ENCODE data around the gene STAM.

The STAM gene

GRCh38 chr10:17649052-17649451, 5.1 kb downstream of the STAM start:
- TF ChIP-seq FOXM1 (IDR thresholded peaks at IDR 0.05; ENCODE audit: borderline replicate concordance, low read depth) (no peak), TAF1 (IDR thresholded peaks at IDR 0.05; ENCODE audit: low read depth) (no peak), EGR1 (IDR thresholded peaks at IDR 0.05) (no peak), RAD21 (IDR thresholded peaks at IDR 0.05; ENCODE audit: low read depth) (no peak), CREB1 (IDR thresholded peaks at IDR 0.05; ENCODE audit: low read depth) (no peak)

DNA sequence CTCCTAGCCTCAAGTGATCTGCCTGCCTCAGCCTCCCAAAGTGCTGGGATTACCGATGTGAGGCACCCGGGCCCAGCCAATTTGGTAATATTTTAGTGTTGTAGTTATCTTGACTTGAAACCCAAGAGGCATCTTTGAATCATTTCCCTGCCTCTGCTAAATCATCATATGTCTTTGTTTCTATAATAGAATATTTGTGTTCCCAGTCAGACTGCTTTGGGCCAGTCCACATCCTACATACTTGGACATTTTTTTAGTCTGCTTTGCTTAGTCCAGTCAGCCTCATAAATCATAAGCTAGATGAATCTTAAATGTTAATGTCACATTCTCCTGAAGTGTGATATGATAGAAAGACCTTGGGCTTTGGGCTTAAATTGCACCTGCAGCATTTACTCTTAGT, 5.9 kb downstream of the STAM start:
- TF ChIP-seq, protein P1, sequence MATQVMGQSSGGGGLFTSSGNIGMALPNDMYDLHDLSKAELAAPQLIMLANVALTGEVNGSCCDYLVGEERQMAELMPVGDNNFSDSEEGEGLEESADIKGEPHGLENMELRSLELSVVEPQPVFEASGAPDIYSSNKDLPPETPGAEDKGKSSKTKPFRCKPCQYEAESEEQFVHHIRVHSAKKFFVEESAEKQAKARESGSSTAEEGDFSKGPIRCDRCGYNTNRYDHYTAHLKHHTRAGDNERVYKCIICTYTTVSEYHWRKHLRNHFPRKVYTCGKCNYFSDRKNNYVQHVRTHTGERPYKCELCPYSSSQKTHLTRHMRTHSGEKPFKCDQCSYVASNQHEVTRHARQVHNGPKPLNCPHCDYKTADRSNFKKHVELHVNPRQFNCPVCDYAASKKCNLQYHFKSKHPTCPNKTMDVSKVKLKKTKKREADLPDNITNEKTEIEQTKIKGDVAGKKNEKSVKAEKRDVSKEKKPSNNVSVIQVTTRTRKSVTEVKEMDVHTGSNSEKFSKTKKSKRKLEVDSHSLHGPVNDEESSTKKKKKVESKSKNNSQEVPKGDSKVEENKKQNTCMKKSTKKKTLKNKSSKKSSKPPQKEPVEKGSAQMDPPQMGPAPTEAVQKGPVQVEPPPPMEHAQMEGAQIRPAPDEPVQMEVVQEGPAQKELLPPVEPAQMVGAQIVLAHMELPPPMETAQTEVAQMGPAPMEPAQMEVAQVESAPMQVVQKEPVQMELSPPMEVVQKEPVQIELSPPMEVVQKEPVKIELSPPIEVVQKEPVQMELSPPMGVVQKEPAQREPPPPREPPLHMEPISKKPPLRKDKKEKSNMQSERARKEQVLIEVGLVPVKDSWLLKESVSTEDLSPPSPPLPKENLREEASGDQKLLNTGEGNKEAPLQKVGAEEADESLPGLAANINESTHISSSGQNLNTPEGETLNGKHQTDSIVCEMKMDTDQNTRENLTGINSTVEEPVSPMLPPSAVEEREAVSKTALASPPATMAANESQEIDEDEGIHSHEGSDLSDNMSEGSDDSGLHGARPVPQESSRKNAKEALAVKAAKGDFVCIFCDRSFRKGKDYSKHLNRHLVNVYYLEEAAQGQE (IDR thresholded peaks at IDR 0.05; ENCODE audit: low read depth), result no peak
- TF ChIP-seq YY1 (IDR thresholded peaks at IDR 0.05; ENCODE audit: low read depth), result no peak
- TF ChIP-seq MAX (IDR thresholded peaks at IDR 0.05), result no peak
- no peak for TF ChIP-seq EP300 (IDR thresholded peaks at IDR 0.05; ENCODE audit: borderline replicate concordance)
- no peak for TF ChIP-seq CREB1 (IDR thresholded peaks at IDR 0.05; ENCODE audit: low read depth)

DNA sequence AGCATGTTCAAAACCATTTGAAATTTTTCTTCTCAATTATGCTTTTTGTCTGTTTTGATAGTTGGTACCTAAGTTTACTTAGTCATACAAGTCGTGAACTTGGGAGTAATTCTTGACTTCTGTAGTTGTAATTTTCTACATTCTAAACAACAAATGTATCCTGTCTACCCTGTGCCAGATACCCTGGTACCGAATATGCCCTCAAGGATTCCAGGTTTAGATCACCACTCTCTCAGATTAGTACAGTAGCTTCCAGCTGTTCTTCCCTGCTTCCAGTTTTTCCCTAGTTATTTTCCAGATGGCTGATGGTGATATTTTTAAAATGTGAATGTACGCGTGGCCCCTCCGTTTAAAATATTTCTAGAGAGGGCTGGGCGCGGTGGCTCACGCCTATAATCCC, 6.5 kb downstream of the STAM start:
- TF ChIP-seq CEBPB (IDR thresholded peaks at IDR 0.05) (no peak), EGR1 (IDR thresholded peaks at IDR 0.05) (no peak), TCF12 (IDR thresholded peaks at IDR 0.05; ENCODE audit: low read depth) (no peak), EP300 (IDR thresholded peaks at IDR 0.05; ENCODE audit: borderline replicate concordance) (no peak), MAX (IDR thresholded peaks at IDR 0.05) (no peak), FOXM1 (IDR thresholded peaks at IDR 0.05; ENCODE audit: borderline replicate concordance, low read depth) (no peak), CREB1 (IDR thresholded peaks at IDR 0.05; ENCODE audit: low read depth) (no peak), USF1 (IDR thresholded peaks at IDR 0.05) (no peak), TEAD4 (IDR thresholded peaks at IDR 0.05) (no peak), TAF1 (IDR thresholded peaks at IDR 0.05; ENCODE audit: low read depth) (no peak), YY1 (IDR thresholded peaks at IDR 0.05; ENCODE audit: low read depth) (no peak), NFIC (IDR thresholded peaks at IDR 0.05) (no peak)
- TF ChIP-seq, protein P1 (IDR thresholded peaks at IDR 0.05; ENCODE audit: low read depth), result no peak

DNA sequence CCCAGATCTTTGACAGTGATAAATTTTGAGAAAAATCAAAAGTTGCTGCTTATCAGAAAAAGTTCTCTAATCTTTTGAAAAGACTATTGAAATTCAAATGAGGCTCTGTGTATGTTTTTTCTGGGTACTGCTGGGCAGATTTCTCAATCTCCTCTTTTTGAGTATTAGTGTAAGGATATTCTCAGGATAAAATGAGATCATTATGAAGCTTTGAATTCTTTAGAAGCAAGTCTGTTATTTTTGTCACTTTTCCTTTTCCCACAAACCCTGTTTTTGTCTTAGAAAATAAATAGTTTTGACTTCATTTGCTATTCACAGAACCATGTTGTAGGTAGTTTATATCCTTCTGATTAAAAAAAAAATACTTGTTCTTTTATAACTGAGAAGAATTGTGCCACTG, 7.9 kb downstream of the STAM start:
- TF ChIP-seq MAX (IDR thresholded peaks at IDR 0.05), result no peak
- no peak for TF ChIP-seq TAF1 (IDR thresholded peaks at IDR 0.05; ENCODE audit: low read depth)
- no peak for TF ChIP-seq EP300 (IDR thresholded peaks at IDR 0.05; ENCODE audit: borderline replicate concordance)
- no peak for TF ChIP-seq TCF12 (IDR thresholded peaks at IDR 0.05; ENCODE audit: low read depth)
- TF ChIP-seq CEBPB (IDR thresholded peaks at IDR 0.05), result no peak
- TF ChIP-seq USF1 (IDR thresholded peaks at IDR 0.05), result no peak
- no peak for TF ChIP-seq RAD21 (IDR thresholded peaks at IDR 0.05; ENCODE audit: low read depth)
- no peak for TF ChIP-seq CREB1 (IDR thresholded peaks at IDR 0.05; ENCODE audit: low read depth)
- TF ChIP-seq YY1 (IDR thresholded peaks at IDR 0.05; ENCODE audit: low read depth), result no peak
- no peak for TF ChIP-seq EGR1 (IDR thresholded peaks at IDR 0.05)

DNA sequence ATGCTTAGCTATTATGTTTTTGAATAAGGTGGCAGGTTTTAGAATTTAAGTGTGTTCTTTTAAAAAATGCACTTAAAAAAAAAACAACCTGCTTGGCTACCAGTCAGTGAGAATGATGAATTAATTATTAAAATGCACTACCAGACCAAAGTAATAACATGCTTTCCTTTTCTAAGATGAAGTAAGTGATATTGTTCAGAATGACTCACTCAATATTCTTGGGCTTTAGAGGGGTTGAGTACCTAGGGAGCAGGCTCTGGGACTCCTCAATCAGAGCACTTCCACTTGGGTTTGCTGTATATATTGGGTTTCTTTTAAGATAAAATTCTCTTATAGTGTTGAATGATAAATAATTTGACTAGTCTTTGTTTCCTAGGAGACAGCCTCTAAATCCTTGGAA, 8.6 kb downstream of the STAM start:
- TF ChIP-seq ZBTB7A (IDR thresholded peaks at IDR 0.05; ENCODE audit: low read depth), result no peak

DNA sequence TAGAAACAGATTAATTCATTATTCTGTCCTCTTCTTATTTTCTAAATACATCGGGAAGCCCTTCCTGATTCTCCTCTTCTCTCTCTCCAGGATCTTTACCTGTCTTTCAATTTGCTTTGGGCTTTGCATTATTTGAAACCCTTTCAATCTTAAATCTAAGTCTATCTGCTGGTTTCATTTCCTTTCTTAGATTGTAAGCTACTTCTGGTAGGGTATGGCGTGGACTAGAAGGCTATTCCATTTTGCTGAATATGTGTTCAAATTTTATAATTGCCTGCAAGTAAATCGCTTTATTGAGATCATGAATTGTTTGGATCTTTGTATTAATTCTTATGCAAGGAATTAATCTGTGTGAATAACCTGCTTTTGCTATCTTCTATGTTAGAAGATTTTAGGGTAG, 11.1 kb downstream of the STAM start:
- no peak for TF ChIP-seq ZBTB7A (IDR thresholded peaks at IDR 0.05; ENCODE audit: low read depth)
- no peak for TF ChIP-seq EGR1 (IDR thresholded peaks at IDR 0.05)
- no peak for TF ChIP-seq RAD21 (IDR thresholded peaks at IDR 0.05; ENCODE audit: low read depth)
- no peak for TF ChIP-seq TAF1 (IDR thresholded peaks at IDR 0.05; ENCODE audit: low read depth)
- no peak for TF ChIP-seq CREB1 (IDR thresholded peaks at IDR 0.05; ENCODE audit: low read depth)
- TF ChIP-seq FOXM1 (IDR thresholded peaks at IDR 0.05; ENCODE audit: borderline replicate concordance, low read depth), result no peak
- no peak for TF ChIP-seq NFIC (IDR thresholded peaks at IDR 0.05)
- TF ChIP-seq MAX (IDR thresholded peaks at IDR 0.05), result no peak
- no peak for TF ChIP-seq USF1 (IDR thresholded peaks at IDR 0.05)
- TF ChIP-seq, protein P1 (IDR thresholded peaks at IDR 0.05; ENCODE audit: low read depth), result no peak

All from Ishikawa (cell line).